Measurements from ENCODE around the gene HAAO. TPM values are rescaled to one million over a fixed set of nuclear protein-coding genes. Genes with fewer than 3 reads are reported as not detected.

Gene HAAO
- total and polyA plus RNA-seq, 2 of the 13 experiments (the other 11 are each of a cell fraction or from before 2014, with no cell fraction given), result 36.1 to 42.7 TPM

DNA sequence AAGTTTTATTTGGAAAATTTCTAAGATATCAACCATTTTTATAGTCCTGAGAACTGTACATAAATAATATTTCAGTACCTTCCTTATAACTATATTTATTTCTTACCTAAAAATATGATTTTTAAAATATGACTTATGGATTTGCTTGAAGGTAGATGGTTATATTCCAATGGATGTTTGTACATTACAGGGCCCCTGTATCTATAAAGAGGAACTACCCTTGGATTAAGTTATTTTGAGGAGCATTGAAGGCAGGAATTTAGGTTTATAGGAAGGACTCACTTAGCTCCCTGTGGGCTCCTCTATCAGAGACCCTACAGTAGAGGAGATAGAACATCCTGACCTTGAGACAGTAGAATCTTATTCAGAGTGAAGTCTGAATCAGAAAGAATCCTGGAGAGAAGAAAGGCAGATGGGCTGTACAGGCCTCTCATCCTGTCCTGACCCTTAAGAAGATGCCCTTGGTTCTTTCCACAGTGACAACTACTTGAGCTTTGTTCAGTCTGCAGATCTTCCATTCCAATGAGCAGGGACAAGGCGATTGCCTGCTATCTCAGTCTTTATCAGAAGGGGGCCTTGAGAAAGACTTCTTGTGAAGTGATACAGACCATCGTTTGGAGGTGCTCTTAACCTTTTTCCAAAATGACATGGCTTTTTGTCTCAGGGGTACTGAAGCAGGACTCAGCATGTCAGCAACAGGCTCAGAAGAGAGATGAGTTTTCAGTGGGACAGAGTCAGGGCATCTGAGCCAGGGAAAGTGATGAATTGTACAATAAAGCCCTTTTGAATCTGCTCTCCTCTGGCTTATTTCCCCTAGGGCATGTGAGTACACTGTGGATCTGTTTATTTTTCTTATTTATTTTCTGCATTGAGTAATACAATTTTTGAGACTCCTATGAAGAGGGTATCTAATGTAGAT lies 49.4 kb downstream of the HAAO start:
- Histone ChIP-seq H3K27me3 (ENCODE audit: control insufficient read depth in 1 of 2, insufficient read depth in 2 of 2, low read length in 2 of 2) (no peaks in the 10 kb centered on the region), H3K9me3 (ENCODE audit: low read length) (no peaks in the 10 kb centered on the region), H3K36me3 (replicated peaks in 1 of 2; ENCODE audit: control insufficient read depth in 1 of 2, insufficient read depth in 2 of 2, low read length in 2 of 2) (no peaks in the 10 kb centered on the region; a peak in 3 of 5 replicates), H3K4me3 (replicated peaks in 1 of 3; ENCODE audit: insufficient read depth in 1 of 3, low read depth in 2 of 3, low read length in 3 of 3) (no peak overlapping the region), H3K4me2 (ENCODE audit: low read depth, low read length) (no peak overlapping the region), H3K4me1 (ENCODE audit: insufficient read depth, low read length) (no peaks in the 10 kb centered on the region), H3K79me2 (ENCODE audit: insufficient read depth, low read length) (no peaks in the 10 kb centered on the region), H4K20me1 (ENCODE audit: insufficient read depth, low read length) (no peaks in the 10 kb centered on the region), H2AFZ (ENCODE audit: low read length) (no peak overlapping the region), H3K9ac (ENCODE audit: insufficient read depth, low read depth, low read length) (no peak overlapping the region), H3K27ac (ENCODE audit: extremely low read length, insufficient read depth, low read length) (no peak overlapping the region)
- ATAC-seq, result no peak
- no peak for DNase-seq (ENCODE audit: low spot score)
- 76% methylated on average over 2 of the region's 2 CpGs for WGBS (ENCODE audit: low lambda C conversion rate)
- ChIA-PET CTCF (ENCODE audit: low intra/inter-chr PET ratio, low total read pairs) (no interaction called here), POLR2A (interaction anchor here (0.8 kb wide), 1 partner anchor 51 kb away, joined by 3 read pairs; no protein-coding TSS in a partner anchor)
- no peak for FAIRE-seq
- intact Hi-C loops (cut with micrococcal nuclease; ENCODE audit: unreplicated experiment) (no loop called here), in situ Hi-C loops (cut with HindIII; ENCODE audit: extremely low pct_ligation_motif_present, low pct_unique_long_range_greater_than_20kb) (no loop called here)
- TF ChIP-seq MYNN (CRISPR knock-in tag; IDR thresholded peaks at IDR 0.05; ENCODE audit: low read depth) (no peak), ZNF101 (CRISPR knock-in tag; IDR thresholded peaks at IDR 0.05; ENCODE audit: borderline replicate concordance, low read depth) (peak; percentile 92; the same call in 1 of the 2 replicates), ATF6 (CRISPR knock-in tag; conservative IDR thresholded peaks at IDR 0.05) (no peak), TAF1 (CRISPR knock-in tag; IDR thresholded peaks at IDR 0.05) (no peak)
- no TSS peak for BruUV-seq (replicated peaks)

DNA sequence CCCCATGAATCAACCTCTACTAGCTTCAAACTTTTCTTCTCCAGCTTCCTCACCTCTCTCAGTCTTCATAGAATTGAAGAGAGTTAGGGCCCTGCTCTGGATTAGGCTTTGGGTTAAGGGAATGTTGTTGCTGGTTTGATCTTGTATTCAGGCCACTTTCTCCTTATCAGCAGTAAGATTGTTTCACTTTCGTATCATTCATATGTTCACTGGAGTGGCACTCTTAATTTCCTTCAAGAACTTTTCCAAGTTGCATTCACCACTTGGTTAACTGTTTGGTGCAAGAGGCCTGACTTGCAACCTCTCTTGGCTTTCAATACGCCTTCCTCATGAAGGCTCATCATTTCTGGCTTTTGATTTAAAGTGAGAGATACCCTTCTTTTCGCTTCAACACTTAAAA lies 51.2 kb downstream of the HAAO start:
- ATAC-seq (no peak), DNase-seq (ENCODE audit: low spot score) (no peak), FAIRE-seq (peak; percentile 30)
- H3K36me3 ChIP-seq (replicated peaks in 1 of 2; ENCODE audit: control insufficient read depth in 1 of 2, insufficient read depth in 2 of 2, low read length in 2 of 2), result no peaks in the 10 kb centered on the region; a peak in 1 of 5 replicates
- no peaks in the 10 kb centered on the region for H3K79me2 ChIP-seq (ENCODE audit: insufficient read depth, low read length)
- CTCF ChIA-PET (ENCODE audit: low intra/inter-chr PET ratio, low total read pairs), result no interaction called here
- H3K27me3 ChIP-seq (ENCODE audit: control insufficient read depth in 1 of 2, insufficient read depth in 2 of 2, low read length in 2 of 2), result no peaks in the 10 kb centered on the region
- intact Hi-C loops (cut with micrococcal nuclease; ENCODE audit: unreplicated experiment), result no loop called here
- H3K4me2 ChIP-seq (ENCODE audit: low read depth, low read length), result no peak overlapping the region
- POLR2A ChIA-PET, result no interaction called here
- H3K9me3 ChIP-seq (ENCODE audit: low read length), result no peaks in the 10 kb centered on the region
- H3K27ac ChIP-seq (ENCODE audit: extremely low read length, insufficient read depth, low read length), result no peak overlapping the region
- TF ChIP-seq HOXD1 (CRISPR knock-in tag; IDR thresholded peaks at IDR 0.05) (no peak), MLX (CRISPR knock-in tag; IDR thresholded peaks at IDR 0.05) (no peak)
- no peaks in the 10 kb centered on the region for H3K4me1 ChIP-seq (ENCODE audit: insufficient read depth, low read length)
- WGBS (ENCODE audit: low lambda C conversion rate), result 92% methylated on average over 3 of the region's 3 CpGs
- no peak overlapping the region for H3K4me3 ChIP-seq (replicated peaks in 1 of 3; ENCODE audit: insufficient read depth in 1 of 3, low read depth in 2 of 3, low read length in 3 of 3)
- H3K9ac ChIP-seq (ENCODE audit: insufficient read depth, low read depth, low read length), result no peak overlapping the region
- H4K20me1 ChIP-seq (ENCODE audit: insufficient read depth, low read length), result no peaks in the 10 kb centered on the region
- H2AFZ ChIP-seq (ENCODE audit: low read length), result no peak overlapping the region
- in situ Hi-C loops (cut with HindIII; ENCODE audit: extremely low pct_ligation_motif_present, low pct_unique_long_range_greater_than_20kb), result no loop called here
- BruUV-seq (replicated peaks), result no TSS peak
